Adrenal gland (tissue), 12 donors: ENCODE data around the gene DYRK3. TPM values are rescaled to one million over a fixed set of nuclear protein-coding genes. Genes with fewer than 3 reads are reported as not detected.

Source experiments
- DNase-seq, 7 donors: peaks; one replicate each; pipeline ENCODE4 v3.0.0-alpha.2; 2019 to 2020
- H3K27ac ChIP-seq, 5 donors: fragments of 200-600 bp; sonication (generic) in 4 of 5; 1 replicate in 3 of 5; 2 replicates in 2 of 5; pipeline versions ENCODE4 v1.5.1 to v1.8.0; 2016 to 2020; ENCODE audit warnings: mild to moderate bottlenecking in 1 of 5
- H3K27me3 ChIP-seq: fragments of 200-600 bp; 2 replicates; pipeline ENCODE4 v1.8.0; 2021
- H3K36me3 ChIP-seq, 2 donors: fragments of 200-600 bp; replicated peaks in 1 of 2; 1 replicate in 1 of 2; 2 replicates in 1 of 2; pipeline versions ENCODE4 v1.5.1 to v1.8.0; 2018 to 2022
- H3K4me1 ChIP-seq, 2 donors: fragments of 200-600 bp; replicated peaks in 1 of 2; 1 replicate in 1 of 2; 2 replicates in 1 of 2; pipeline versions ENCODE4 v1.5.1 to v1.8.0; 2018 to 2021
- H3K4me3 ChIP-seq, 4 donors: fragments of 200-600 bp; sonication (generic) in 3 of 4; one replicate each; pipeline ENCODE4 v1.5.1; 2016 to 2018
- H3K9me3 ChIP-seq, 3 donors: fragments of 200-600 bp; sonication (generic) in 1 of 3; replicated peaks in 1 of 3; 1 replicate in 2 of 3; 2 replicates in 1 of 3; pipeline versions ENCODE4 v1.5.1 to v1.8.0; 2016 to 2021
- POLR2A ChIP-seq, 2 donors: fragments of 450-650 bp; IDR thresholded peaks; one replicate each; pipeline ENCODE4 v1.6.1; 2017; ENCODE audit warnings: antibody characterized with exemption in 2 of 2, mild to moderate bottlenecking in 2 of 2, moderate library complexity in 1 of 2
- WGBS, 4 donors: extraction: QIAGEN DNeasy Blood & Tissue Kit in 2 of 4; methylation state at CpG; one replicate each; pipeline versions ENCODE4 v1.1.5 to v1.1.7; 2013 to 2017; 5-methylcytosine and 5-hydroxymethylcytosine counted together
- intact Hi-C, 2 donors: fragments of 100-400 bp; cut with DNase I; formaldehyde crosslinking; loops; one replicate each; pipeline versions ENCODE4 v1.14.1 to v1.15.0; 2022 to 2023
- polyA plus RNA-seq, 3 donors: library from polyadenylated mRNA; stranded (reverse); fragments of 200-250 nt in 2 of 3; fragments of 350-450 nt in 1 of 3; fragmentation: Illumina TruSeq in 1 of 3; extraction: RNeasy Lipid Tissue Mini Kit (QIAGEN cat#74804) in 1 of 3; gene quantifications; one replicate each; pipeline ENCODE4 v1.2.3, GENCODE V29; 2013 to 2014
- total RNA-seq, 9 donors: library from RNA; depleted of rRNA in 4 of 9; stranded (reverse); fragments of >200 nt in 4 of 9; fragments of 120-200 nt in 1 of 9; fragmentation: NEBNext Ultra II Directional in 1 of 9; extraction: Animal tissue kit (Norgen Biotek cat#: 25700) in 1 of 9; gene quantifications; one replicate each; pipeline versions ENCODE4 v1.1.0 to v1.2.4, GENCODE V29; 2013 to 2023
- TF ChIP-seq, protein P1 (sequence below), 6 experiments: fragments of 450-650 bp in 4 of 6; fragments of 200-600 bp in 2 of 6; sonication (generic) in 1 of 6; IDR thresholded peaks; 1 replicate in 5 of 6; 2 replicates in 1 of 6; pipeline versions ENCODE4 v1.5.1 to v1.8.0; 2016 to 2021; ENCODE audit warnings: antibody characterized with exemption in 6 of 6, mild to moderate bottlenecking in 2 of 6, moderate library complexity in 1 of 6
- donor health status: healthy with polysubstance abuse.
- donor health status: Bipolar disorder and iron deficiency.
- donor health status: DM: yes; HTN: yes; CAD: no.
- donor health status: DM: no; HTN: no; CAD: no.
- donor health status: DM: no; HTN: no; CAD: no.
- donor health status: DM: yes; HTN: yes; CAD: no.

Gene DYRK3
- total and polyA plus RNA-seq, 12 donors: 2.9 to 6.6 (median 5.2) TPM

DNA sequence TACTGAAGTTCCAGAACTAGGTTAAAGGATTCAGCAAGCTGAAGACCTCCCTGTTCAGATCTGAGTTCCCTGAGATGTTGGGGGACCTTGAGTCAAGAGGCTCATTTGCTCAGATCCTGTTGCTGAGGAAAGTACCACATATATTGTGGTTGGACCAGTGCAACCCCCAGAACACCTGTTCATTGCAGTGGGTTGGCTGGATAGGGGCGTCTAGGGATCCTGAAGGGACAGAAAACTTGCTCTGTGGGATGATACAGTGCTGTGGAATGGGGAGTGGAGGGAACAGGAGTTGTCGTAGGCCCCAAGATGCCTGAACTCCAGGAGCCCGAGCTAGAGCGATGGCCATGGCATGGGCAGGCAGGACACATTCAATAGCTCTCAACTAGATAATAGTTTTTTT, 24.8 kb downstream of the DYRK3 start:
- H3K9me3 ChIP-seq: no peaks in the 10 kb centered on the region
- H3K27me3 ChIP-seq: no peaks in the 10 kb centered on the region
- H3K4me3 ChIP-seq: no peak overlapping the region
- no peak for TF ChIP-seq POLR2A (IDR thresholded peaks at IDR 0.05)
- TF ChIP-seq, protein P1, sequence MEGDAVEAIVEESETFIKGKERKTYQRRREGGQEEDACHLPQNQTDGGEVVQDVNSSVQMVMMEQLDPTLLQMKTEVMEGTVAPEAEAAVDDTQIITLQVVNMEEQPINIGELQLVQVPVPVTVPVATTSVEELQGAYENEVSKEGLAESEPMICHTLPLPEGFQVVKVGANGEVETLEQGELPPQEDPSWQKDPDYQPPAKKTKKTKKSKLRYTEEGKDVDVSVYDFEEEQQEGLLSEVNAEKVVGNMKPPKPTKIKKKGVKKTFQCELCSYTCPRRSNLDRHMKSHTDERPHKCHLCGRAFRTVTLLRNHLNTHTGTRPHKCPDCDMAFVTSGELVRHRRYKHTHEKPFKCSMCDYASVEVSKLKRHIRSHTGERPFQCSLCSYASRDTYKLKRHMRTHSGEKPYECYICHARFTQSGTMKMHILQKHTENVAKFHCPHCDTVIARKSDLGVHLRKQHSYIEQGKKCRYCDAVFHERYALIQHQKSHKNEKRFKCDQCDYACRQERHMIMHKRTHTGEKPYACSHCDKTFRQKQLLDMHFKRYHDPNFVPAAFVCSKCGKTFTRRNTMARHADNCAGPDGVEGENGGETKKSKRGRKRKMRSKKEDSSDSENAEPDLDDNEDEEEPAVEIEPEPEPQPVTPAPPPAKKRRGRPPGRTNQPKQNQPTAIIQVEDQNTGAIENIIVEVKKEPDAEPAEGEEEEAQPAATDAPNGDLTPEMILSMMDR (IDR thresholded peaks at IDR 0.05): no peak
- H3K4me1 ChIP-seq: peaks cover 0 to 13% of the 10 kb centered on the region in 2 donors
- no peak overlapping the region for H3K27ac ChIP-seq
- no peak for DNase-seq
- 81 to 93% (median 90%) methylated on average over 4 of the region's 4 CpGs for WGBS, 4 donors
- no peaks in the 10 kb centered on the region for H3K36me3 ChIP-seq
- intact Hi-C loops: loop anchor here (10.0 kb wide), 1 partner anchor 175 kb away; no protein-coding TSS in a partner anchor

DNA sequence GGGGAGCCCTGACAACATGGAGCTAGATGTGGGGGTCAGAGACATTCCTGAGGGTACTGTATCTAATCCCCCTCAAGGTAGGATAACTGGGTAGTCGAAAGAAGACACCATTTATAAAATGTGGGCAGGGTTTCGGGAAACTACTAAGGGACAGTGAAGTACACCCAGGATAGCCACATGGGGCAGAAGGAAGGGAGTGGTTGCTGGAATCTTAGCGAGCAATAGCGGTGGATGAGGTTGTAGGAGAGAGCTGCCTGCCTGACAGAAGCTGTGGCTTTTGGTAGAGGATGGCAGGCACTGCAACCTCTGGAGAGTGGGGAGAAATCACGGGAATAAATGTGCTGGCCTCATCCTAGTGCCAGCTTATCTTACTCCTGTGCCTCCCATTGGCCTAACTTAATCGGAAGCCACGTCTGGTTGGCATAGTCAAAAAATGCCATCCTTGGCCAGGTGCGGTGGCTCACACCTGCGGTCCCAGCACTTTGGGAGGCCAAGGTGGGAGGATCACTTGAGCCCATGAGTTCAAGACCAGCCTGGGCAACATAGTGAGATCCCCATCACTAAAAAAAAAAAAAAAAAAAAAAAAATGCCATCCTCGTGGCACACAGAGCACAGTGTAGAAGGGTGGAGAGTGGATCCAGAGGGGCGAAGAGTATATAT, 26.0 kb downstream of the DYRK3 start:
- TF ChIP-seq, protein P1 (IDR thresholded peaks at IDR 0.05): no peak
- no peak for TF ChIP-seq POLR2A (IDR thresholded peaks at IDR 0.05)
- 76 to 83% (median 81%) methylated on average over 11 of the region's 11 CpGs for WGBS, 4 donors
- Histone ChIP-seq H3K27me3 (no peaks in the 10 kb centered on the region), H3K9me3 (no peaks in the 10 kb centered on the region), H3K36me3 (no peaks in the 10 kb centered on the region), H3K4me3 (no peak overlapping the region), H3K4me1 (peaks cover 0 to 13% of the 10 kb centered on the region in 2 donors), H3K27ac (no peak overlapping the region)
- intact Hi-C loops: loop anchor here (10.0 kb wide), 1 partner anchor 176 kb away; no protein-coding TSS in a partner anchor
- DNase-seq: no peak

DNA sequence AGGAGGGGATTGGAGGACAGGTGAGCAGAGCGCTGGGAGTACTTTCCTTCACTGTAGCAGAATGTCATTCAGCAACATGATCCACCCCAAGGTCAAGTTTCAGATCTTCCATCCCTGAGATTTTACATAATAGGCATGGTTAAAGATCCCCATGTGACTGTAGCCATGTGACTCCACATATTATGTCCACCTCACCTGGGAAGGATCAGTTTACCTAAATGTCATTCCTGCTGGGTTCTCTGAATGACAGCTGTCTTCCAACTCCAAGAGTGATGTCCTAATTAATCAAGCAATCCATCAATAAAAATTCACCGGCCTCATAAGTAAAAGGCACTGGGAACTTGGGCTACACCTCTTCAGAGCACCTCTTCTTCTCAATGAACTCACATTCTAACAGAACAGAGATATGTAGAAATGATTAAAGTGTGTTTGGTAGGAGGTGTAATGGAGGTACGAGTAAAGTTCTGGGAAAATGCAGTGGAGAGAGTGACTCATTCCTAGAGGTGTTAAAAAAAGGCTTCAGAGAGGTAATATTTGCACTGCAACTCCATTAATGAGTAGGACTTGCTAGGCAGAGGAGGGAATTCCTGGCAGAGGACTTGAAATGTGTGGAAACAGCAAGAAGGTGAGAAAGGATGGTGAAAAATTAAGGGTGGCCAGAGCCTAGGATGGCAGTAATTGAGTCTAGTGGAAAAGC, 27.2 kb downstream of the DYRK3 start:
- TF ChIP-seq, protein P1 (IDR thresholded peaks at IDR 0.05): no peak
- TF ChIP-seq POLR2A (IDR thresholded peaks at IDR 0.05): no peak
- no peak for DNase-seq
- H3K4me3 ChIP-seq: no peak overlapping the region
- WGBS, 4 donors: 53 to 72% (median 71%) methylated on average over 3 of the region's 3 CpGs
- no peaks in the 10 kb centered on the region for H3K27me3 ChIP-seq
- H3K4me1 ChIP-seq: peaks cover 0 to 11% of the 10 kb centered on the region in 2 donors
- no peaks in the 10 kb centered on the region for H3K9me3 ChIP-seq
- H3K27ac ChIP-seq: no peak overlapping the region
- intact Hi-C loops: loop anchor here (10.0 kb wide), 1 partner anchor 178 kb away; no protein-coding TSS in a partner anchor
- H3K36me3 ChIP-seq: no peaks in the 10 kb centered on the region

DNA sequence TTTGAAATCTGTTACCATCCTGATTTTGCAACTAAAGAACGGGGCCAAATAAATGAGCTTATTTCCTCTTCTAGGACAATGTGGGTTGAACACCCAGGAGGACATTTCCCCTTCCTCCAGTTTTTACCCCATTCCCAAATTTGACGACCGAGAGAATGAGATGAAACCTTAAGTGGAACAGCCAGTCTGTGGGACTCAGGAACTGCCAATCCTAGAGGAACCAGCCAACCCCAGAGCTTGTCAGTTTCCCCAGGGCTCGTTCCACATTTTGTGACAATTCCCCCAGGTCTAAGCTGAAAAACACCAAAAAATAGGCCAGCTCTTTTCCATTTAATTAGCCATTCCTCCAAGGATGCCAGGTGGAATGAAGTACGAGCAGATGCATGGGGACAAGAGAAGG, 28.0 kb downstream of the DYRK3 start:
- intact Hi-C loops: loop anchor here (10.0 kb wide), 1 partner anchor 179 kb away; no protein-coding TSS in a partner anchor

More for the DNA sequence above, 28.0 kb downstream of the DYRK3 start:
- peaks cover 0 to 11% of the 10 kb centered on the region in 2 donors for H3K4me1 ChIP-seq
- 42 to 53% (median 42%) methylated on average over 5 of the region's 5 CpGs for WGBS, 4 donors
- H3K27me3 ChIP-seq: no peaks in the 10 kb centered on the region
- DNase-seq: peak in 1 of 7 donors; percentile 7
- H3K27ac ChIP-seq: no peak overlapping the region
- H3K36me3 ChIP-seq: no peaks in the 10 kb centered on the region
- TF ChIP-seq, protein P1 (IDR thresholded peaks at IDR 0.05): no peak
- no peak for TF ChIP-seq POLR2A (IDR thresholded peaks at IDR 0.05)
- no peaks in the 10 kb centered on the region for H3K9me3 ChIP-seq
- no peak overlapping the region for H3K4me3 ChIP-seq
